ENCODE results near the gene CDH4. TPM values are rescaled to one million over a fixed set of nuclear protein-coding genes. Genes with fewer than 3 reads are reported as not detected.

CDH4 gene
- total and polyA plus RNA-seq, 2 of the 8 experiments (the other 6 are each of a cell fraction or from before 2014, with no cell fraction given), result 4.3 to 7.9 TPM

- no peak for TF ChIP-seq CBX5 (IDR thresholded peaks at IDR 0.05; ENCODE audit: low read depth, low read length)
- no peak for TF ChIP-seq CREB1 (IDR thresholded peaks at IDR 0.05)
- no peak for TF ChIP-seq KDM4A (IDR thresholded peaks at IDR 0.05; ENCODE audit: low read depth, low read length, severe bottlenecking)
- no peak for TF ChIP-seq SIN3A (conservative IDR thresholded peaks at IDR 0.05 in 1 of 2, IDR thresholded peaks at IDR 0.05 in 1 of 2; ENCODE audit: low read depth in 1 of 2, low read length in 2 of 2)
- TF ChIP-seq RXRA (IDR thresholded peaks at IDR 0.05; ENCODE audit: insufficient read depth, low read depth, low read length), result no peak
Observed at GRCh38 chr20:61963885-61964674, 712.0 kb downstream of the CDH4 start (continued).

Data from H1 (cell line).